Spleen (tissue), 11 donors: Measurements from ENCODE around the gene GRIK1. TPM values are rescaled to one million over a fixed set of nuclear protein-coding genes. Genes with fewer than 3 reads are reported as not detected.

Experiments
- DNase-seq: peaks from one replicate; pipeline ENCODE4 v3.0.0-alpha.2; 2020
- H3K27ac ChIP-seq, 8 donors: fragments of 200-600 bp; sonication (generic) in 7 of 8; 1 replicate in 4 of 8; 2 replicates in 4 of 8; pipeline versions ENCODE4 v1.5.0 to v1.8.0; 2016 to 2021; ENCODE audit warnings: inconsistent platforms in 4 of 8, mild to moderate bottlenecking in 4 of 8, moderate library complexity in 1 of 8
- H3K27me3 ChIP-seq, 7 donors: fragments of 200-600 bp; sonication (generic) in 6 of 7; replicated peaks in 1 of 7; 1 replicate in 4 of 7; 2 replicates in 3 of 7; pipeline versions ENCODE4 v1.5.0 to v1.8.0; 2016 to 2021; ENCODE audit warnings: inconsistent platforms in 3 of 7, mild to moderate bottlenecking in 1 of 7
- H3K36me3 ChIP-seq, 6 donors: fragments of 200-600 bp; sonication (generic) in 5 of 6; 1 replicate in 4 of 6; 2 replicates in 2 of 6; pipeline versions ENCODE4 v1.5.0 to v1.8.0; 2016 to 2021; ENCODE audit warnings: inconsistent platforms in 2 of 6
- H3K4me1 ChIP-seq, 6 donors: fragments of 200-600 bp; sonication (generic) in 5 of 6; 1 replicate in 3 of 6; 2 replicates in 3 of 6; pipeline versions ENCODE4 v1.5.0 to v1.8.0; 2016 to 2021; ENCODE audit warnings: inconsistent platforms in 3 of 6
- H3K4me3 ChIP-seq, 8 donors: fragments of 200-600 bp; sonication (generic) in 7 of 8; 1 replicate in 4 of 8; 2 replicates in 4 of 8; pipeline versions ENCODE4 v1.5.0 to v1.8.0; 2016 to 2021; ENCODE audit warnings: inconsistent platforms in 4 of 8, mild to moderate bottlenecking in 4 of 8, moderate library complexity in 2 of 8
- H3K9me3 ChIP-seq, 8 donors: fragments of 200-600 bp; sonication (generic) in 7 of 8; 1 replicate in 4 of 8; 2 replicates in 4 of 8; pipeline versions ENCODE4 v1.5.0 to v1.8.0; 2016 to 2021; ENCODE audit warnings: inconsistent platforms in 4 of 8
- CTCF ChIP-seq, 11 experiments: fragments of 200-600 bp in 7 of 11; fragments of 450-650 bp in 4 of 11; sonication (generic) in 4 of 11; IDR thresholded peaks in 8 of 11; conservative IDR thresholded peaks in 3 of 11; 1 replicate in 7 of 11; 2 replicates in 4 of 11; pipeline versions ENCODE4 v1.4.0 to v1.8.0; 2016 to 2021; ENCODE audit warnings: antibody characterized with exemption in 11 of 11, inconsistent platforms in 4 of 11, mild to moderate bottlenecking in 1 of 11
- POLR2A ChIP-seq, 3 donors: fragments of 450-650 bp; IDR thresholded peaks; one replicate each; pipeline ENCODE4 v1.5.1; 2017; ENCODE audit warnings: antibody characterized with exemption in 3 of 3, mild to moderate bottlenecking in 1 of 3
- POLR2AphosphoS5 ChIP-seq, 3 donors: sonication (generic); formaldehyde crosslinking; IDR thresholded peaks; one replicate each; pipeline ENCODE4 v1.5.1; 2017; ENCODE audit warnings: antibody characterized with exemption in 3 of 3
- WGBS, 5 donors: extraction: QIAGEN DNeasy Blood & Tissue Kit in 3 of 5; methylation state at CpG; one replicate each; pipeline versions ENCODE4 v1.1.5 to v1.1.7; 2013 to 2018; 5-methylcytosine and 5-hydroxymethylcytosine counted together
- intact Hi-C: fragments of 100-400 bp; cut with DNase I; formaldehyde crosslinking; loops from one replicate; pipeline ENCODE4 v1.15.0; 2023; ENCODE audit warnings: low total_unique reads
- polyA plus RNA-seq, 3 donors: library from polyadenylated mRNA; stranded (reverse); fragments of 200-250 nt; gene quantifications; one replicate each; pipeline ENCODE4 v1.2.1, GENCODE V29; 2013
- total RNA-seq, 7 donors: library from RNA; depleted of rRNA in 3 of 7; stranded (reverse); fragments of >200 nt in 3 of 7; fragmentation: NEBNext Ultra II Directional in 4 of 7; extraction: Animal tissue kit (Norgen Biotek cat#: 25700) in 4 of 7; gene quantifications; one replicate each; pipeline versions ENCODE4 v1.1.0 to v1.2.1, GENCODE V29; 2016 to 2021
- donor health status: healthy with polysubstance abuse.
- donor health status: DM: no; HTN: no; CAD: no; lungs with moderate emphysema.
- donor health status: DM: no; HTN: no; CAD: no.
- donor health status: Bipolar disorder and iron deficiency.
- donor health status: healthy.
- donor health status: DM: no; HTN: no; CAD: no.
- donor health status: DM: yes; HTN: yes; CAD: no.

GRIK1 gene
- total and polyA plus RNA-seq, 10 donors: 0.02 to 0.17 (median 0.04) TPM; not detected in 7

DNA sequence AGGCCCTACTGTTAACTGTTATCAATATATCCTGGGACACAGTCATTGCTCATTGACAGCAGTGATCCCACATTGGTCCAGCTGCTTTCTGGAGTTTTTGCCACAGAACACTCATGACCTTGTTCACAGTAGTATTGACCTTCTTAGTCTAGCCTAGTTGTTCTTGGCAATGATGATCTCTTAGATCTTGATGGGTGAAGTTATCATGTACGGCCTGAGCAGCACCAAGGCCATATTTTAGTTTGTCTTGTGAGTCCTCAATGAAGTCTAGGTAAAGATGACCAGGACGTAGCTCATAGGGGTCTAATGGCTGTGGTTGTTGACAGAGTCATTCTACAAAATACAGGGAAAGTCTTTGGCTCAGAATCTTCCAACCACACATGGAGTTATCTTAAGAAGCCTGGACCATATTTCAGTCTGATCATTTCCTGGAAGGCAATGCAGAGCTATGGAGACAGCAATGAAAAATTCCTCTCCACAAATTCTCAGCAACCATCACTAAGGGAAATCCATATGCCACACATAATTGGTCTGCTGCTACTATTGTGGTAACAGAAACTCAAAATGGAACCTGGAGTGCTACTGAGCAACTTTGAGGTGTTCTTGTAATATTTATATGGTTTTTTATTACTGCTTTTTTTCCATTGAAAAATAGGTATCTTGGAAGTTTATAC lies 279.6 kb downstream of the GRIK1 start:
- no peaks in the 10 kb centered on the region for H3K9me3 ChIP-seq
- 85 to 100% (median 87%) methylated on average over 2 of the region's 2 CpGs for WGBS, 5 donors
- H3K4me1 ChIP-seq: peaks cover 0 to 15% (median 4%) of the 10 kb centered on the region in 6 donors
- intact Hi-C loops: no loop called here
- H3K27me3 ChIP-seq: no peaks in the 10 kb centered on the region
- H3K4me3 ChIP-seq: no peak overlapping the region
- no peak overlapping the region for H3K27ac ChIP-seq
- no peak for DNase-seq
- H3K36me3 ChIP-seq: no peaks in the 10 kb centered on the region
- no peak for TF ChIP-seq POLR2AphosphoS5 (IDR thresholded peaks at IDR 0.05)
- TF ChIP-seq CTCF (IDR thresholded peaks at IDR 0.05 in 8 of 11, conservative IDR thresholded peaks at IDR 0.05 in 3 of 11): no peak
- no peak for TF ChIP-seq POLR2A (IDR thresholded peaks at IDR 0.05)

DNA sequence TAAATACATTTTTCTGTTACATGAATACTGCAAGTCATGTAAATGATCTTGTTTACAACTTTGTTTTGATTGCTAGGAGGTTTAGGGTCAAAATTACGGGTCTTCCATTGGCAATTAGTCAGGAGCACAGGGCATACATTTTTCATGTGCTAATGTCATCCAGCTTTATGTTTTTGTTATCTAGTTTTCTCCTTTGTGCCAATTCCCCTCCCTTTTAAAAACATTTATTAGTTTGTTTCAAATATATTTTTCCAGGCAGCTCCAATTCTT lies 280.9 kb downstream of the GRIK1 start:
- Histone ChIP-seq H3K36me3 (no peaks in the 10 kb centered on the region), H3K4me1 (peaks cover 0 to 15% (median 3%) of the 10 kb centered on the region in 6 donors), H3K27me3 (no peaks in the 10 kb centered on the region), H3K27ac (no peak overlapping the region), H3K9me3 (no peaks in the 10 kb centered on the region), H3K4me3 (no peak overlapping the region)
- no peak for TF ChIP-seq POLR2AphosphoS5 (IDR thresholded peaks at IDR 0.05)
- TF ChIP-seq POLR2A (IDR thresholded peaks at IDR 0.05): no peak
- TF ChIP-seq CTCF (IDR thresholded peaks at IDR 0.05 in 8 of 11, conservative IDR thresholded peaks at IDR 0.05 in 3 of 11): no peak
- intact Hi-C loops: no loop called here
- no peak for DNase-seq
- 25 to 83% (median 67%) methylated on average over 1 of the region's 1 CpG for WGBS, 5 donors

- WGBS, 5 donors: 87 to 95% (median 92%) methylated on average over 10 of the region's 10 CpGs
- intact Hi-C loops: no loop called here
- Histone ChIP-seq H3K9me3 (no peaks in the 10 kb centered on the region), H3K36me3 (no peaks in the 10 kb centered on the region), H3K27me3 (no peaks in the 10 kb centered on the region), H3K27ac (no peak overlapping the region), H3K4me1 (peaks cover 0 to 15% (median 3%) of the 10 kb centered on the region in 6 donors), H3K4me3 (no peak overlapping the region)
- no peak for DNase-seq
- no peak for TF ChIP-seq POLR2AphosphoS5 (IDR thresholded peaks at IDR 0.05)
- TF ChIP-seq POLR2A (IDR thresholded peaks at IDR 0.05): no peak
- no peak for TF ChIP-seq CTCF (IDR thresholded peaks at IDR 0.05 in 8 of 11, conservative IDR thresholded peaks at IDR 0.05 in 3 of 11)
Measured at GRCh38 chr21:29658177-29658933, 281.4 kb downstream of the GRIK1 start.

- intact Hi-C loops: no loop called here
- H3K36me3 ChIP-seq: no peaks in the 10 kb centered on the region
- WGBS, 5 donors: 81 to 84% (median 84%) methylated on average over 9 of the region's 9 CpGs
- H3K27ac ChIP-seq: peak overlapping the region in 5 of 8 donors; percentile 19 to 79 (median 64)
- no peaks in the 10 kb centered on the region for H3K27me3 ChIP-seq
- H3K4me3 ChIP-seq: no peak overlapping the region
- no peaks in the 10 kb centered on the region for H3K9me3 ChIP-seq
- H3K4me1 ChIP-seq: peaks cover 0 to 17% (median 3%) of the 10 kb centered on the region in 6 donors
- no peak for DNase-seq
- TF ChIP-seq CTCF (IDR thresholded peaks at IDR 0.05 in 8 of 11, conservative IDR thresholded peaks at IDR 0.05 in 3 of 11) (no peak), POLR2A (IDR thresholded peaks at IDR 0.05) (no peak), POLR2AphosphoS5 (IDR thresholded peaks at IDR 0.05) (no peak)
Measured at GRCh38 chr21:29657240-29657989, 282.4 kb downstream of the GRIK1 start.
